Stimulated activated CD4-positive, alpha-beta T cell treated with anti-CD3 and anti-CD28 coated beads, Interleukin-4, amount 100 ng/mL, for 4 hours (primary cell): ENCODE measurements around the gene EEPD1.

Experiments
- DNase-seq, 2 experiments: peaks; one replicate each; pipeline ENCODE4 v3.0.0-alpha.2; 2020

Gene EEPD1

GRCh38 chr7:36284456-36285090, 131.5 kb downstream of the EEPD1 start:
- DNase-seq, result no peak

GRCh38 chr7:36285276-36285675, 132.2 kb downstream of the EEPD1 start:
- DNase-seq, result no peak

DNA sequence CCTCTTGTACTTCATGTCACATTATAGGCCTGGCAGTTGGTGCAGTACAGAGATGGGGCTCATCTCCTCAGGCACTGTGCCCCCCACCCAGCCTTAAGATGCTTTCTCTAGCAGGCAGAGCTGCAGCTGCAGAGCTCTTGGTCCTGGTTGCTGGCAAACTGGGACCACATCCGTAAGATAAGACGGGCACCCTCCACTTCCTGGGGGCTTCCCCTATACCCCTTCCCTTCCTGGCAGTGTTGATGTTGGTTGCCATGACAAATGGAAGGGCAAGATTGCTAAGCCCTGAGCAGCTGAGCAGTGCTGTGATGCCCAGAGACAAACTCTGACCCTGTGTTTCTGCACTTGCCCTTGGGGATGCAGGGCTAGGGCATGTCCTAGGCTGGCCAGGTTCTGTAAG, 133.2 kb downstream of the EEPD1 start:
- peak in 1 of 2 experiments; percentile 29 for DNase-seq

- no peak for DNase-seq
These were observed 133.6 kb downstream of the EEPD1 start for GRCh38 chr7:36286688-36287087.

- peak; percentile 24 to 28 for DNase-seq
These were observed 134.6 kb downstream of the EEPD1 start for GRCh38 chr7:36287371-36288241.

DNA sequence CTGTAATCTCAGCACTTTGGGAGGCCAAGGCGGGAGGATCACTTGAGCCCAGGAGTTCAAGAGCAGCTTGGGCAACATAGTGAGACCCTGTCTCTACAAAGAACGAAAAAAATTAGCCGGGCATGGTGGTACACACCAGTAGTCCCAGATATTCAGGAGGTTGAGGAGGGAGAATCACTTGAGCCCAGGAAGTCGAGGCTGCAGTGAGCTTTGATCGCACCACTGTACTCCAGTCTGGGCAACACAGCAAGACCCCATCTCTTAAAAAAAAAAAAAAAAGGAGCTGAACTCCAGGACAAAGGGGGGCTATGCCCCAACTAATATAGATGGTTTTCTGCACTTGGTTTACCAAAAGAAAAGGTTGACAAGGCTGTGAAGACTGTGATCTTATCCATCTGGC, 135.4 kb downstream of the EEPD1 start:
- DNase-seq, result no peak

GRCh38 chr7:36289833-36290661, 137.0 kb downstream of the EEPD1 start:
- DNase-seq, result no peak

DNA sequence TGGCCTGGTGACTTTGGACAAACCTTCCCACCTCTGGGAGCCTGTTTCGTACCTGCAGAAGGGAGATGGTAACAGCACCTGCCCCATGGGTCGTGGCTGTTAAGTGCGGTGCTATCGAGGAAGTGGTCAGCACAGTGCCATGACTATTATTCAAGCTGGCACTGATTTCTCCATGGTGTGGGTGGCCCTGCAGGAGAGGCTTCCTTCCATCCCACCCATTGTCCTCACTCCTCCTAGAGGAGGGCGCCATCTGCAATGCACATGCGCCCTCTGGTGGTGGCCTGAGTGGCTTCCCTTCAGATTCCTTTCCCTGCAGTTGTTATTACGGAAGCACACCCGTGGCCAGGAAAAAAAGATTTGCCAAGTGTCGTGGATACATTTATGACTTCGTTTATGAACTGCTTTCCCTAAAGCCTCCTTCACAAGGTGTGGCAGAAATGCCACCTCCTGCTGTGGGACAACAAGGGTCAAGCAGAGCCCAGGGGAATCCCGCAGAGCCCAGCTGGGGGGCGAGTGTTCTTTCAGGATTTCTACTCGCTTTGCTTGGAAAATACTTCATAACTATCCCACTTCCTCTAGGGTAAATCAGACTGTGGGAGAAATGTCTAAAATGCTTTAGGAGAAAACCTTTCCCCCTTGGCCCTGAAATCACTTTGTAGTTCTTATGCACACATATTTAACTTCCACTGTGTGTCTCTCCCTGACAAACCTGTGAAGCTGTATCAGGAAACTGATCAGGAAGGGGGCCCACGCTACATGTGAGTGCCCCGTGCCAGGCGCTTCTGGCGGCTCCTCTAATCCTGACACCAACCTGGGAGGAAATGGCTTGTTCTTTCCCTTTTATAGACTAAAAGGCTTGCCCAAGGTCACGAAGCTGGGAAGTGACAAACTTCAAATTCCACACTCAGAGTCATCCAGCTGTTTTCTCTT, 138.6 kb downstream of the EEPD1 start:
- peak; percentile 56 to 77 for DNase-seq

DNA sequence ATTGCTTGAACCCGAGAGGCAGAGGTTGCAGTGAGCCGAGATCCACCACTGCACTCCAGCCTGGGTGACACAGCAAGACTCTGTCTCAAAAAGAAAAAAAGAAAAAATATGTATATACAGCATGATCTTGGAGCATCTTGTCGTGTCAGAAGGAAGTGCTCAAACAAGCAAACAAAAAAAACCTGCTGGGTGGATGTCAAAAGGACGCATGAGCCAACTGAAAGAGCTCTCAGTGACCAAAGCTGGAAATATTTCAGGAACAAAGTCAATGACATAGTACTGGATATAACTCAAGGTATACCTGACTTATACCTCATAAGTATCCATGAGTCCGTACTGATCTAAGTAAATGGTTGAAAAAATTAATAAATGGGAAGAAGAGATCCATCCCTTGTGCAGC, 142.0 kb downstream of the EEPD1 start:
- no peak for DNase-seq

DNA sequence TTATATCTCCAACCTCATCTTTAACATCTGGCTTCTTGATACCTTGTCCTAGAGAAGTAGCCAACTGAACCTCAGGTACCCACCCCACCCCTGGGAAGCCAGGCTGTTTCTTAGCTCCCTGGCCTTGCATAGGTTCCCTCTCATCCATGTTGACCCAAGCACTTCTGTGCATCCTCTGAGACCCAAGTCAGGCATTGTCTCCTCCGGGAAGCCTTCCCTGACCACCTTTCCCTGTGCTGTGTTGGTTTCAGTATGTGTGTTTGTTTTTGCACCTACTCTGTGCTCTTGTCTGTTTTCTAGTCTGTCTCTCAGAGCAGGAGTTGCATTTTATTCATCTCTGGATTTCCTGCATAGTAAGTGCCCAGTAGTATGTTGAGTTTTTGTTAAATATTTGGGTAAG, 143.2 kb downstream of the EEPD1 start:
- DNase-seq, result no peak

DNA sequence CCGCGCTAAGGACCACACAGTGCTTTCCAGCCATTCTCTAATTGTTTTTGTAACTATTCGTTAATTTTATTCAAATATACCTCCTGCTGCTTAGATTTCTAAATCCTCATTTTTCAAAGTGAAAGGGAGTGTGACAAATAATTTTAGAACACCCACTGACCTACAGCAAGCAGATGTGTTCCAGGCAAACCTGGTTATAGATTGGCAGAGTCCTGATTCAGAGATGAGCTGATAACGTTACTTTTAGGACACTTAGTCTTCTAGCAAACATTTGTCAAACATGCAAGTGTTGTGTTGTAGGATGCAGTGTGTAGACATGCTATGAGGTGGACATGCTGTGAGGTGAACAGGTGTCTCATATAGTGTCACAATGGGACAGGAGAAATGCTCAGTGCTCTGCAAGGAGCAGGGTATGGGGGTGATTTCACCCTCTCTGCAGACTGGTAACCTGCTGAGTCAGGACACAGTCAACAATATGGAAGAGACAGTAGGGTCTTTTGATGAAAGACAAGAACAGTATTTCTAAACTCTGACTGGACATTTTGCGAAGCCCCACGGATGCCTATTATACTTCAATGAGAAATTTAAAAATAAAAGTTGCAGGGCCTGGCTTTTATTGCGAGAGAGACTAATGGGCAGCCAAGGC, 144.4 kb downstream of the EEPD1 start:
- no peak for DNase-seq

GRCh38 chr7:36298106-36298505, 145.1 kb downstream of the EEPD1 start:
- DNase-seq, result no peak

DNA sequence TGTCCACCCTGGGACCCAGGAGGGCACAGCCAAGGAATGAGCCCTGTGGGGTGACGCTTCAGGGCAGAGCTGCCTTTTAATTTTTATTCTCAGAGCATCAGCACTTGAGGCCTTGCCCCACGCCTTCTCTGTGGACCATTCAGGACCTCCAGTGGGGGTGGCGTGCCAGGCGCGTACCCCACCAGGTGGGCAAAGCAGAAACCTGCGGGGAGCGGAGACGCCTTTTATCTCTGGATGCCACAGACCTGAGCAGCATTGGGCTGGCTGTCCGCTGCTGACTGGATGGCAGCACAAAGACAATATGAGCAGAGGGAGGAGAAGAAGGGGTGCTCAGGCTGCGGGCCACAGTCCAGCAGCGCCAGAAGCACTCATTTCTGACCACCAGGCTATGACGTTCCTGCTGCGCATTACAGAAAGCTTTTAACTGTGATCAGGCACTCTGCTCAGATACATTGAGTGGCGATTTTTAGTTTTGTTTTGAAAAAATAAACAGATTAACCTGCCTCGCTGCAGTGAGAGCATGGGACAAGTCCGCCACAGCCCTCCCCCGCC, 146.2 kb downstream of the EEPD1 start:
- no peak for DNase-seq

- DNase-seq, result no peak
These were observed 146.8 kb downstream of the EEPD1 start for GRCh38 chr7:36299823-36300341.

DNA sequence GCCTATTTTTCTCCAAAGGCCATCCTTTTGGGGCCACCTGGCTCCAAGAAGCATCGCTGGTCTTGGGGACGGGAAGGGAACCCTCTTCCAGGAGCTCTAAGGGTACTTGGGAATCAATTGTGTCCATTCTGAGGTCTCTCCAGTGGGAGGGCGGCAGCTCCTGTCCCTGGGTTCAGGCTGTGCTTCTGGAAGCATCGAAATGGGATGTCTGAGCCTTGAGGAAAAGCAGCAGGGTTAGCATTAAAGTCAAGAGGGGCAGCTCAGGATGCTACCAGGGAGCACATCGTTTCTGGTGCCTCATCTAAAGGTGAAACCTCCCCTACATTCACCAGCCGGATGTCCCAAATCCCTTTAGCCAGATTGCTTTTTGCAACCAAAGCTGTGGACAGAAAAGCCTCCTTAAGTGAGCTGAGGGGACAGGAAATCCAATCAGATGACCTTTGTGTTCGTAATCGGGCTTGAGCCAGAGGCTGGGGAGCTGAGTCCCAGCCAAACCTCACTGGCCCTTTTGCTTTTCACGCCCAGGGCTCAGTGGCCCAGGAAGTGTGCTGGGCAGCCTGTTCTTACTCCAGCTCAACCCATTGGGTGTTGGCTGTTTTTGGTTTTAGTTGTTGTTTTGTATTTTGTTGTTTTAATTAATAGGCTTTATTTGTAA, 147.8 kb downstream of the EEPD1 start:
- no peak for DNase-seq

GRCh38 chr7:36301914-36302771, 149.1 kb downstream of the EEPD1 start:
- no peak for DNase-seq

DNA sequence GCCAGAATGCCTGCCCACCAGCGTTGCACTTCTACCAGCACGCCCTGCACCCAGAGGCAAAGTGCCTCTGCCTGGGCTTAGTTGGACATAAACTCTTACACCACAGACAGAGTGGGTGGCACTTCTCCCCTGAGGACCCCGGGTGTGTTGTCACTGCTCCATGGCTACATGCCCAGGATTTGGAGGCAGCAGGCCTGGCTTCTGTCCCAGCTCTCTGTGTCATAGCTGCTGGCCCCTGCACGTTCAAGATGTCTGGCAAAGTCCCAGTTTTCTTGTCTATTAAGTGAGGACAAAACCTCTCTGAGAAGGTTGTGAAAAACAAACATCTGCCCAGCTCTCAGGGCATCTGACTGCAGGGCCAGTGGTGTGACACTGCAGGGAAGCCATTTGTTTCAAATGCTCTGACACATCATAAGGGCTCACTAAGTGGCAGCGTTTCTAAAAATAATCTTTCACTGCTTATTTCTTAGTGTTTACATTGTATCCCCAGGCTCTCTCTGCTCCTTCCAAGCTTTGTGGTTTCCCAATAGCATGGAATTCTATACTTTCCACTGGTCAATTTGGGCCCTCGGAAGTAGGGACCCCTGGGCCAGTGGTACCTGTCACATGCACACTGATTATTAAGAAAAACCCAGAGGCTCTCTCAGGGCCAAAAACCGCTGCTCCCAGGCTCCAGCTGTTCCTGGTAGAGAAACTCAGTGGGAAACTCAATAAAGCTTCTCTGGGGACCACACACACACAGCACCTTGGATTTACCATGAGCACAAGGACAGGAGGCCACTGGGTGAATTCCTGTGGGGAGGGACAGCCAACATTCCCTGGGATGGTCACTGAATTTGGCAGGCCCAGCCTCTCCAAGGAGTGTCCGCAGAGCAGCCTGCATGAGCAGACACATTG, 150.4 kb downstream of the EEPD1 start:
- no peak for DNase-seq

- no peak for DNase-seq
These were observed 151.0 kb downstream of the EEPD1 start for GRCh38 chr7:36304099-36304425.

- DNase-seq, result no peak
These were observed 152.2 kb downstream of the EEPD1 start for GRCh38 chr7:36305226-36305625.
